ENCODE results near the gene PIP5K1C.

GRCh38 chr19:3694361-3695123 is 5.7 kb downstream of the PIP5K1C start:
- TF ChIP-seq CTCF (IDR thresholded peaks at IDR 0.05), result no peak
- no peak for TF ChIP-seq POLR2AphosphoS5 (IDR thresholded peaks at IDR 0.05)
- TF ChIP-seq EP300 (IDR thresholded peaks at IDR 0.05; ENCODE audit: low read depth), result no peak
